Measurements from ENCODE around the gene WSB2.

GRCh38 chr12:118050972-118051910 lies 9.7 kb downstream of the WSB2 start:
- no peak for TF ChIP-seq YY1 (IDR thresholded peaks at IDR 0.05; ENCODE audit: low read depth, low read length)
- TF ChIP-seq EZH2 (IDR thresholded peaks at IDR 0.05; ENCODE audit: borderline replicate concordance, control insufficient read depth, low read depth, low read length): no peak
